AG04450 (cell line): ENCODE measurements around the gene SURF1. TPM values are rescaled to one million over a fixed set of nuclear protein-coding genes. Genes with fewer than 3 reads are reported as not detected.

Experiments
- CTCF ChIA-PET: fragments of 300-600, 350-600 bp; formaldehyde crosslinking; extraction: SDS; loops from one replicate; lab custom pipeline; 2022; ENCODE audit warnings: antibody characterized with exemption, inconsistent platforms; lab: Charles Lee
- POLR2A ChIA-PET: fragments of 350-600 bp; formaldehyde crosslinking; extraction: SDS; loops from one replicate; lab custom pipeline; 2021; ENCODE audit warnings: antibody characterized with exemption, inconsistent platforms; lab: Yijun Ruan, JAX
- DNase-seq: peaks from one replicate; pipeline ENCODE4 v3.0.0-alpha.2; 2011; ENCODE audit warnings: low read depth, low spot score
- H3K27ac ChIP-seq: one replicate; pipeline ENCODE4 v1.5.1; 2012; ENCODE audit warnings: low read depth, low read length, control low read depth
- H3K27me3 ChIP-seq: one replicate; pipeline ENCODE4 v1.6.0; 2012; ENCODE audit warnings: low read length; ENCODE audit not compliant: control insufficient read depth, insufficient read depth
- H3K4me3 ChIP-seq: 2 replicates; pipeline ENCODE4 v1.5.1; 2011; ENCODE audit warnings: mild to moderate bottlenecking, low read depth, low read length, control low read depth
- H3K9me3 ChIP-seq: 2 replicates; pipeline ENCODE4 v1.5.1; 2012; ENCODE audit warnings: low read length; ENCODE audit not compliant: control insufficient read depth, insufficient read depth
- polyA plus RNA-seq: library from polyadenylated mRNA; depleted of rRNA; stranded (reverse); fragments of >200 nt; gene quantifications from 2 replicates; pipeline ENCODE4 v1.2.3, GENCODE V29; 2011
- TF ChIP-seq, protein P1 (sequence below): IDR thresholded peaks from 2 replicates; pipeline ENCODE4 v1.5.1; 2011; ENCODE audit warnings: low read depth, low read length, control low read depth, inconsistent platforms

SURF1 gene
- polyA plus RNA-seq, 1 experiment = 28.2 TPM

DNA sequence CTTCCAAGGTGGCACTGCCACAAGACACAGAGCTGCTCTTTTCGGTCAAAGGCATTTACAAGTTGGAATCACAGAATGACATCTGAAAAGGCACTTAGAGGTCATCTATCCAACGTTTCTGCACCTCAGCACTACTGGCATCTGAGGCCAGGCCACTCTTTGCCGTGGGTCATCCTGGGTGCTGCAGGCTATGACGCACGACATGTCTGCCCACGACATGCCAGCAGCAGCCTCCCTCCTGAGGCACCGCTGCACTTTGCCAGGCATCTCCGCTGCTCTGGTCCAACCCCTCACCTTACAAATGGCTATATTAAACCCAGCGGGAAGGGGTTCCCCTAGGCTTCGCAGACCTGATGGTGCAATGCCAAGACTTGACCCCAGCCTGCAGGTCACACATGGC is 11.5 kb upstream of the SURF1 start:
- ChIA-PET CTCF (no interaction called here), POLR2A (interaction anchor here (1.7 kb wide), 1 partner anchor 20 kb away, joined by 4 read pairs; the partner anchor contains the start of genes MED22 and RPL7A)
- no peaks in the 10 kb centered on the region for H3K27me3 ChIP-seq
- DNase-seq = no peak
- H3K27ac ChIP-seq = no peak overlapping the region
- H3K9me3 ChIP-seq = no peaks in the 10 kb centered on the region
- H3K4me3 ChIP-seq = no peak overlapping the region
- TF ChIP-seq, protein P1, sequence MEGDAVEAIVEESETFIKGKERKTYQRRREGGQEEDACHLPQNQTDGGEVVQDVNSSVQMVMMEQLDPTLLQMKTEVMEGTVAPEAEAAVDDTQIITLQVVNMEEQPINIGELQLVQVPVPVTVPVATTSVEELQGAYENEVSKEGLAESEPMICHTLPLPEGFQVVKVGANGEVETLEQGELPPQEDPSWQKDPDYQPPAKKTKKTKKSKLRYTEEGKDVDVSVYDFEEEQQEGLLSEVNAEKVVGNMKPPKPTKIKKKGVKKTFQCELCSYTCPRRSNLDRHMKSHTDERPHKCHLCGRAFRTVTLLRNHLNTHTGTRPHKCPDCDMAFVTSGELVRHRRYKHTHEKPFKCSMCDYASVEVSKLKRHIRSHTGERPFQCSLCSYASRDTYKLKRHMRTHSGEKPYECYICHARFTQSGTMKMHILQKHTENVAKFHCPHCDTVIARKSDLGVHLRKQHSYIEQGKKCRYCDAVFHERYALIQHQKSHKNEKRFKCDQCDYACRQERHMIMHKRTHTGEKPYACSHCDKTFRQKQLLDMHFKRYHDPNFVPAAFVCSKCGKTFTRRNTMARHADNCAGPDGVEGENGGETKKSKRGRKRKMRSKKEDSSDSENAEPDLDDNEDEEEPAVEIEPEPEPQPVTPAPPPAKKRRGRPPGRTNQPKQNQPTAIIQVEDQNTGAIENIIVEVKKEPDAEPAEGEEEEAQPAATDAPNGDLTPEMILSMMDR = no peak

DNA sequence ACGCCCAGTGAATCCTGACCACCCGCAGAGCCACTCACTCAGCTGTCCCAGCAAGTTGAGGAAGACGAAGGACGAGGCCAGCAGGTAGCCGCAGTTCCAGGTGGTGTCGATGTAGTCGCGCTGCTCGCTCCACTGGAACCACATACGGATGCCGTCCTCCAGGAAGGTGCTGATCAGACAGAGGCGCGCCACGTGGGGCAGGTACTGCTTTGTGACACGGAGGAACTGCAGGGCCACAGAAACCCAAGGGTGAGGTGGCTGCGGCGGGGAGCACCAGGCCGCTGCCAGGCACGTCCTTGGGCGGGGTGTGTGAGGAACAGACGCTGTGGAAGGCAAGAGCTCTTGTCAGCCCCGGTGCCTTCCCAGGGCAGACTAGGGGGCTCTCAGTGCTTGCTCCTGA is 10.9 kb upstream of the SURF1 start:
- H3K27ac ChIP-seq = no peak overlapping the region
- no peak overlapping the region for H3K4me3 ChIP-seq
- DNase-seq = no peak
- ChIA-PET CTCF (no interaction called here), POLR2A (interaction anchor here (1.7 kb wide), 1 partner anchor 19 kb away, joined by 4 read pairs; the partner anchor contains the start of genes MED22 and RPL7A)
- H3K27me3 ChIP-seq = no peaks in the 10 kb centered on the region
- no peaks in the 10 kb centered on the region for H3K9me3 ChIP-seq
- TF ChIP-seq, protein P1 = no peak

DNA sequence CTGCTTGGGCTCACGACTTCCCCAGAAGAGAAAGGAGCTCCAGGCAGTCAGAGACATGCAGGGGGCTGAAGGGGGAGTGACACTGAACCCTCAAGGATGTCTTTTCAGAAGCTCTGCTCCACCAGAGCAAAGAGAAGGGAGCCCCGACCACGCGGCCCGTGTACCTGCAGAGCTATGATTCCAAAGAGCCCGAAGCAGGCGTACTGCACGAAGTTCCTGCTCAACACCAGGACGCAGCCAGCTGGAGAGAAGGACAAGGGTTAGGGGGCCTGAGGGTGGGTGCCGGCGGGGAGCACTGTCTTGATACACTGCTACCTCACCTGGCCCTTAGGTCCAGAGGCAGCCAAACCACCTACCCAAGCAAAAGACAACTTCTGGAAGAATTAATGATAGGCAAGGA is 10.1 kb upstream of the SURF1 start:
- no peak for DNase-seq
- ChIA-PET CTCF (no interaction called here), POLR2A (interaction anchor here (0.9 to 1.7 kb wide), 2 partner anchors 11 to 19 kb away, joined by 3 to 4 read pairs; partner anchors contain the start of genes MED22, RPL7A and SURF1)
- TF ChIP-seq, protein P1 = no peak
- Histone ChIP-seq H3K27me3 (no peaks in the 10 kb centered on the region), H3K4me3 (no peak overlapping the region), H3K27ac (no peak overlapping the region), H3K9me3 (no peaks in the 10 kb centered on the region)

DNA sequence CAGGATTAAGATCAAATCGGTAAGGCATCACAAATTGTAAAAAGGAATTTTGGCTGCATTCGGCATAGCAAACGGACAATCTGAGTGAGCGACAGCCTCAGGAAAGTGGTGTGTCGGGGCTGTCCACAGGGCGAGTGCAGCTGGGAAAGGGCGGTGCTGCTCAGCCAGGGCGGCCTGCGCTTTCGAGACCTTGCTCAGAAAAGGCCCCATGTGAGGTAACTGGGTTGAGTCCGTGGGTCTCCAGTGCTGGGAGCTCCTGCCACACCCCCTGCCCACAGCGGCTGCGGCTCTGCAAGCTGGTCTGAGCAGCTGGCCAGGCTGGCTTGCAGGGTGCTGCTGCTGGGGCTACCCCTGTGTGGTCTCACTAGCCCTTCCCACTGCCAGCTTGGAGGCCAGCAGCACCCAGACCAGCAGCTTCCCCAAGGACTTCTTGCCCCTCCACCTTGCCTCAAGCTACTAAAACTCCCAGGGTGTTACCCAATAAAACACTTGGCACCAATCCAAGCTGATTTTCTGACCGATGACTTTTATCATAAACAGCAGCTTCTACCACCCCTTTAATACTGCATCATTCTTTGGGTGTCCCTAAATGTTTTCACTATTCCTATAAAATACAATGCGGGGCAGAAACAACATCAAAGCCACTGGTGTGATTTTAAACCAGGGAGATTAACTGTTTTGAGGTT is 6.2 kb upstream of the SURF1 start:
- TF ChIP-seq, protein P1 = no peak
- Histone ChIP-seq H3K4me3 (no peak overlapping the region), H3K27me3 (no peaks in the 10 kb centered on the region), H3K27ac (no peak overlapping the region), H3K9me3 (no peaks in the 10 kb centered on the region)
- ChIA-PET CTCF (no interaction called here), POLR2A (interaction anchor here (0.7 to 2.0 kb wide), 3 partner anchors 9 to 15 kb away, joined by 3 to 11 read pairs (median 6); partner anchors contain the start of genes MED22 and RPL7A)
- DNase-seq = no peak

DNA sequence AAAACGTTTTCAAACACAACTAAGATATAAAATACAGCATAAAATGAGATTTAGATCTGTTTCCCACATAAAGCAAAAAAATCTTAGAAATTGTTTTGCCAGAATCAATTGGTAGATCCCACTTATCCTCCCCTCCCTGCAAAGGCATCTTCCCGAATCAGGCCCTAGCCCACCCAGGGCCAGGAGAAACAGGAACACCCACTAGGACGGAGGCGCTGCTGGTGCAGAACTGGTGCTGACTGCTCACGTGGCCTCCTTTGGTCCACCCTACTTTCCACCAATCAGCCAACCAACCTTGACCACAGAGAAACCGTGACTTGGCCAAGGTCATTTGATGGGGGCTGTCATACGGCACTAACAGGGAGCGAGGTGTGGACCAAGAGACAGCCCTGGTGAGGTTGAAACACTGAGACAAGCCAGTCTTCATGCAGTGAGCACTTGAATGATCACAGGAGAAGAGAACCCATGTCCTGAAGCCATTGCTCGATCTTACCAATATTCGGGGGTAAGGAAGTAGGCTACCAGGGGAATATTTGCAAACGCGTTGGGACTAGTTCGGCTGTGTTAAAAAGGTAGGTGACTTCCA is 5.3 kb upstream of the SURF1 start:
- Histone ChIP-seq H3K9me3 (no peaks in the 10 kb centered on the region; the same call in 1 of the 2 replicates), H3K4me3 (no peak overlapping the region), H3K27ac (no peak overlapping the region), H3K27me3 (no peaks in the 10 kb centered on the region)
- DNase-seq = no peak
- ChIA-PET CTCF (no interaction called here), POLR2A (interaction anchor here (0.7 to 2.1 kb wide), 2 partner anchors 9 to 14 kb away, joined by 3 to 10 read pairs; partner anchors contain the start of genes MED22 and RPL7A)
- TF ChIP-seq, protein P1 = no peak
